ENCODE data around the gene XPO5.

- no peak for TF ChIP-seq CTCF (IDR thresholded peaks at IDR 0.05; ENCODE audit: borderline replicate concordance, extremely low read depth, low read length, poor library complexity, severe bottlenecking)
- TF ChIP-seq EZH2 (IDR thresholded peaks at IDR 0.05; ENCODE audit: borderline replicate concordance, low read depth, low read length, severe bottlenecking), result no peak
Measured at GRCh38 chr6:43613721-43614395, 38.0 kb upstream of the XPO5 start.
